Panc1 (cell line): ENCODE measurements around the gene PLEKHG1. TPM values are rescaled to one million over a fixed set of nuclear protein-coding genes. Genes with fewer than 3 reads are reported as not detected.

Source experiments
- ATAC-seq: fragments of 200-7000 bp; cut with Tn5 transposase; 2 replicates; pipeline ENCODE4 v1.9.1; 2020; ENCODE audit warnings: mild to moderate bottlenecking, moderate library complexity
- BruUV-seq: library from RNA; stranded (reverse); fragments of 400-500 nt; replicated peaks from 2 replicates; lab custom pipeline; 2021; lab: Mats Ljungman, UMichigan
- CTCF ChIA-PET: fragments of 300-600 bp; sonication (Branson Sonifier 250); formaldehyde crosslinking; loops from one replicate; lab custom pipeline; 2022; ENCODE audit warnings: antibody characterized with exemption; lab: Charles Lee
- POLR2A ChIA-PET: fragments of 300-600 bp; sonication (Branson Sonifier 250); formaldehyde crosslinking; loops from one replicate; lab custom pipeline; 2022; ENCODE audit warnings: antibody characterized with exemption; lab: Charles Lee
- DNase-seq: peaks from one replicate; pipeline ENCODE4 v3.0.0-alpha.2; 2010; ENCODE audit warnings: low read depth, low spot score
- H3K27ac ChIP-seq: 2 replicates; pipeline ENCODE4 v1.5.1; 2011; ENCODE audit warnings: mild to moderate bottlenecking, low read length, inconsistent platforms
- H3K27me3 ChIP-seq: fragments of 200-500 bp; sonication (Bioruptor generic); 2 replicates; pipeline ENCODE4 v1.6.0; 2014; ENCODE audit warnings: low read length, inconsistent platforms; ENCODE audit not compliant: control insufficient read depth, insufficient read depth
- H3K36me3 ChIP-seq: fragments of 200-500 bp; sonication (Bioruptor generic); 2 replicates; pipeline ENCODE4 v1.5.1; 2014; ENCODE audit warnings: inconsistent platforms, mild to moderate bottlenecking, low read length, moderate library complexity; ENCODE audit not compliant: control insufficient read depth, insufficient read depth
- H3K4me1 ChIP-seq: 2 replicates; pipeline ENCODE4 v1.5.1; 2011; ENCODE audit warnings: inconsistent platforms, mild to moderate bottlenecking, low read length, moderate library complexity; ENCODE audit not compliant: control insufficient read depth, insufficient read depth
- H3K4me3 ChIP-seq, 2 experiments: 2 replicates each; pipeline ENCODE4 v1.5.1; 2011 to 2012; ENCODE audit warnings: low read depth in 2 of 2, low read length in 2 of 2, mild to moderate bottlenecking in 2 of 2, inconsistent platforms in 1 of 2, moderate library complexity in 1 of 2
- H3K9me3 ChIP-seq: fragments of 200-500 bp; sonication (Bioruptor generic); 2 replicates; pipeline ENCODE4 v1.5.1; 2014; ENCODE audit warnings: low read depth, mild to moderate bottlenecking, inconsistent platforms, low read length, moderate library complexity; ENCODE audit not compliant: control insufficient read depth, insufficient read depth
- POLR2AphosphoS5 ChIP-seq: IDR thresholded peaks from 2 replicates; pipeline ENCODE4 v1.6.1; 2012; ENCODE audit warnings: mild to moderate bottlenecking, low read depth, low read length, moderate library complexity
- SIN3A ChIP-seq: IDR thresholded peaks from 2 replicates; pipeline ENCODE4 v1.6.1; 2012; ENCODE audit warnings: low read depth, mild to moderate bottlenecking, low read length, moderate library complexity, borderline replicate concordance; ENCODE audit not compliant: insufficient read depth
- TCF7L2 ChIP-seq: IDR thresholded peaks from 2 replicates; pipeline ENCODE4 v1.6.1; 2011; ENCODE audit warnings: mild to moderate bottlenecking, low read depth, low read length, inconsistent platforms
- in situ Hi-C: cut with HindIII; loops from 2 replicates; pipeline ENCODE4 v1.10.0; 2016; ENCODE audit warnings: low sequenced_read_pairs, low pct_unique_long_range_greater_than_20kb
- intact Hi-C: fragments of 100-400 bp; cut with micrococcal nuclease; formaldehyde crosslinking; loops from one replicate; pipeline ENCODE4 v1.10.0; 2022; ENCODE audit not compliant: unreplicated experiment
- total RNA-seq: library from RNA; stranded (reverse); gene quantifications from one replicate; pipeline ENCODE4 v1.2.1, GENCODE V29; 2021; ENCODE audit not compliant: unreplicated experiment
- TF ChIP-seq, protein P1 (sequence below), 2 experiments: IDR thresholded peaks; 2 replicates each; pipeline ENCODE4 v1.6.1; 2011 to 2012; ENCODE audit warnings: low read depth in 2 of 2, control low read depth in 1 of 2, low read length in 1 of 2, mild to moderate bottlenecking in 1 of 2, moderate library complexity in 1 of 2; ENCODE audit not compliant: insufficient read depth in 1 of 2
- TF ChIP-seq, protein P2 (sequence below): fragments of 450-650 bp; IDR thresholded peaks from 2 replicates; pipeline ENCODE4 v1.5.1; 2017; ENCODE audit warnings: mild to moderate bottlenecking

PLEKHG1 gene
- total RNA-seq, 1 experiment from 2014 or later: 4.0 TPM

DNA sequence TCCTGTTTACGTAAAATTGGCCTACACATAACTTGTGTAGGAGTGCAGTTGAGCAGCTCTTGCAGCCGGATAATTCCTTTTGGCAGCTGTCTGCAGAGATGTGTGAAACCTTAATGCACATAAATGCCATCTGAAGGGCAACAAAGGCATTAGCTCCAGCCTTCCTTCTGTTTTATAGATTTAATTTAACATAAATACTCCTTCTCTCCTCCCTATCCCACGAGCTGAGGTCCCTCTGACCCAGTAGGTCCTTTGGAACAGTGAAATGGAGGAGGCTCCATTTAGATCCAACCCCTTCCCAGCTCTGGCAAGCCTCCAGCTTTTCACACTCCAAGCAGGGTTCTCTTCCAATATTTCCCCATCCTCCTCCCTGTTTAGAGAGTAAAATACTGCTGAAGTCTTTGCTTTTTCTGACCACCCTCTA, 6.5 kb downstream of the PLEKHG1 start:
- Histone ChIP-seq H3K4me1 (no peaks in the 10 kb centered on the region), H3K4me3 (no peak overlapping the region), H3K27ac (no peak overlapping the region), H3K36me3 (no peaks in the 10 kb centered on the region), H3K9me3 (no peaks in the 10 kb centered on the region), H3K27me3 (peaks cover 20% of the 10 kb centered on the region)
- TF ChIP-seq TCF7L2 (no peak), SIN3A (no peak), POLR2AphosphoS5 (no peak)
- TF ChIP-seq, protein P1, sequence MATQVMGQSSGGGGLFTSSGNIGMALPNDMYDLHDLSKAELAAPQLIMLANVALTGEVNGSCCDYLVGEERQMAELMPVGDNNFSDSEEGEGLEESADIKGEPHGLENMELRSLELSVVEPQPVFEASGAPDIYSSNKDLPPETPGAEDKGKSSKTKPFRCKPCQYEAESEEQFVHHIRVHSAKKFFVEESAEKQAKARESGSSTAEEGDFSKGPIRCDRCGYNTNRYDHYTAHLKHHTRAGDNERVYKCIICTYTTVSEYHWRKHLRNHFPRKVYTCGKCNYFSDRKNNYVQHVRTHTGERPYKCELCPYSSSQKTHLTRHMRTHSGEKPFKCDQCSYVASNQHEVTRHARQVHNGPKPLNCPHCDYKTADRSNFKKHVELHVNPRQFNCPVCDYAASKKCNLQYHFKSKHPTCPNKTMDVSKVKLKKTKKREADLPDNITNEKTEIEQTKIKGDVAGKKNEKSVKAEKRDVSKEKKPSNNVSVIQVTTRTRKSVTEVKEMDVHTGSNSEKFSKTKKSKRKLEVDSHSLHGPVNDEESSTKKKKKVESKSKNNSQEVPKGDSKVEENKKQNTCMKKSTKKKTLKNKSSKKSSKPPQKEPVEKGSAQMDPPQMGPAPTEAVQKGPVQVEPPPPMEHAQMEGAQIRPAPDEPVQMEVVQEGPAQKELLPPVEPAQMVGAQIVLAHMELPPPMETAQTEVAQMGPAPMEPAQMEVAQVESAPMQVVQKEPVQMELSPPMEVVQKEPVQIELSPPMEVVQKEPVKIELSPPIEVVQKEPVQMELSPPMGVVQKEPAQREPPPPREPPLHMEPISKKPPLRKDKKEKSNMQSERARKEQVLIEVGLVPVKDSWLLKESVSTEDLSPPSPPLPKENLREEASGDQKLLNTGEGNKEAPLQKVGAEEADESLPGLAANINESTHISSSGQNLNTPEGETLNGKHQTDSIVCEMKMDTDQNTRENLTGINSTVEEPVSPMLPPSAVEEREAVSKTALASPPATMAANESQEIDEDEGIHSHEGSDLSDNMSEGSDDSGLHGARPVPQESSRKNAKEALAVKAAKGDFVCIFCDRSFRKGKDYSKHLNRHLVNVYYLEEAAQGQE (IDR thresholded peaks at IDR 0.05; ENCODE audit: insufficient read depth in 1 of 2, low read depth in 2 of 2, low read length in 1 of 2): no peak
- TF ChIP-seq, protein P2, sequence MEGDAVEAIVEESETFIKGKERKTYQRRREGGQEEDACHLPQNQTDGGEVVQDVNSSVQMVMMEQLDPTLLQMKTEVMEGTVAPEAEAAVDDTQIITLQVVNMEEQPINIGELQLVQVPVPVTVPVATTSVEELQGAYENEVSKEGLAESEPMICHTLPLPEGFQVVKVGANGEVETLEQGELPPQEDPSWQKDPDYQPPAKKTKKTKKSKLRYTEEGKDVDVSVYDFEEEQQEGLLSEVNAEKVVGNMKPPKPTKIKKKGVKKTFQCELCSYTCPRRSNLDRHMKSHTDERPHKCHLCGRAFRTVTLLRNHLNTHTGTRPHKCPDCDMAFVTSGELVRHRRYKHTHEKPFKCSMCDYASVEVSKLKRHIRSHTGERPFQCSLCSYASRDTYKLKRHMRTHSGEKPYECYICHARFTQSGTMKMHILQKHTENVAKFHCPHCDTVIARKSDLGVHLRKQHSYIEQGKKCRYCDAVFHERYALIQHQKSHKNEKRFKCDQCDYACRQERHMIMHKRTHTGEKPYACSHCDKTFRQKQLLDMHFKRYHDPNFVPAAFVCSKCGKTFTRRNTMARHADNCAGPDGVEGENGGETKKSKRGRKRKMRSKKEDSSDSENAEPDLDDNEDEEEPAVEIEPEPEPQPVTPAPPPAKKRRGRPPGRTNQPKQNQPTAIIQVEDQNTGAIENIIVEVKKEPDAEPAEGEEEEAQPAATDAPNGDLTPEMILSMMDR: no peak
- DNase-seq (no peak), ATAC-seq (no peak)
- ChIA-PET CTCF (no interaction called here), POLR2A (no interaction called here)
- in situ Hi-C loops (no loop called here), intact Hi-C loops (no loop called here)
- BruUV-seq: no TSS peak

- Histone ChIP-seq H3K27ac (no peak overlapping the region), H3K27me3 (peaks cover 15% of the 10 kb centered on the region; the same call in 1 of the 2 replicates), H3K4me3 (no peak overlapping the region), H3K36me3 (no peaks in the 10 kb centered on the region), H3K9me3 (no peaks in the 10 kb centered on the region), H3K4me1 (no peaks in the 10 kb centered on the region)
- TF ChIP-seq TCF7L2 (no peak), SIN3A (no peak), POLR2AphosphoS5 (no peak)
- TF ChIP-seq, protein P2: no peak
- TF ChIP-seq, protein P1 (IDR thresholded peaks at IDR 0.05; ENCODE audit: insufficient read depth in 1 of 2, low read depth in 2 of 2, low read length in 1 of 2): no peak
- no TSS peak for BruUV-seq
- DNase-seq (no peak), ATAC-seq (no peak)
- intact Hi-C loops (no loop called here), in situ Hi-C loops (no loop called here)
- CTCF ChIA-PET: no interaction called here
- POLR2A ChIA-PET: no interaction called here
These were observed 7.1 kb downstream of the PLEKHG1 start for GRCh38 chr6:150606647-150607328.
